Upper lobe of right lung (tissue), 1 donor: Measurements from ENCODE around the gene AGTR1. TPM values are rescaled to one million over a fixed set of nuclear protein-coding genes. Genes with fewer than 3 reads are reported as not detected.

Source experiments
- ATAC-seq: fragments of 200-7000 bp; cut with Tn5 transposase; one replicate; pipeline ENCODE4 v1.9.1; 2020; ENCODE audit warnings: mild to moderate bottlenecking, moderate library complexity
- DNase-seq: peaks from one replicate; pipeline ENCODE4 v3.0.0-alpha.2; 2020
- H3K27ac ChIP-seq: fragments of 200-600 bp; one replicate; pipeline ENCODE4 v1.8.0; 2022
- H3K27me3 ChIP-seq: fragments of 200-600 bp; one replicate; pipeline ENCODE4 v1.8.0; 2022; ENCODE audit warnings: mild to moderate bottlenecking
- H3K36me3 ChIP-seq: fragments of 200-600 bp; one replicate; pipeline ENCODE4 v1.8.0; 2022
- H3K4me1 ChIP-seq: fragments of 200-600 bp; one replicate; pipeline ENCODE4 v1.8.0; 2022
- H3K4me3 ChIP-seq: fragments of 200-600 bp; one replicate; pipeline ENCODE4 v1.8.0; 2022; ENCODE audit warnings: mild to moderate bottlenecking
- H3K9me3 ChIP-seq: fragments of 200-600 bp; one replicate; pipeline ENCODE4 v1.8.0; 2022
- CTCF ChIP-seq: fragments of 200-600 bp; IDR thresholded peaks from one replicate; pipeline ENCODE4 v1.8.0; 2022; ENCODE audit warnings: antibody characterized with exemption
- intact Hi-C: fragments of 100-400 bp; cut with DNase I; formaldehyde crosslinking; loops from one replicate; pipeline ENCODE4 v1.11.0; 2022
- total RNA-seq: library from RNA; stranded (reverse); fragmentation: NEBNext Ultra II Directional; extraction: Animal tissue kit (Norgen Biotek cat#: 25700); gene quantifications from one replicate; pipeline ENCODE4 v1.2.1, GENCODE V29; 2021
- donor health status: DM: no; HTN: yes; CAD: no; lungs with severe emphysema.

Gene AGTR1
- total RNA-seq, 1 donor from 2014 or later = 7.8 TPM

GRCh38 chr3:148659512-148659911 lies 38.2 kb upstream of the AGTR1 start:
- Histone ChIP-seq H3K4me3 (no peak overlapping the region), H3K9me3 (no peaks in the 10 kb centered on the region), H3K27ac (no peak overlapping the region), H3K36me3 (no peaks in the 10 kb centered on the region), H3K27me3 (no peaks in the 10 kb centered on the region), H3K4me1 (no peaks in the 10 kb centered on the region)
- intact Hi-C loops = no loop called here
- no peak for ATAC-seq
- no peak for TF ChIP-seq CTCF
- DNase-seq = no peak

- no peak for TF ChIP-seq CTCF
- intact Hi-C loops = no loop called here
- H3K9me3 ChIP-seq = no peaks in the 10 kb centered on the region
- no peaks in the 10 kb centered on the region for H3K36me3 ChIP-seq
- no peaks in the 10 kb centered on the region for H3K27me3 ChIP-seq
- H3K27ac ChIP-seq = no peak overlapping the region
- no peak overlapping the region for H3K4me3 ChIP-seq
- ATAC-seq (no peak), DNase-seq (no peak)
- H3K4me1 ChIP-seq = no peaks in the 10 kb centered on the region
Observed at GRCh38 chr3:148680289-148680688, 17.4 kb upstream of the AGTR1 start.

GRCh38 chr3:148681080-148681479 lies 16.6 kb upstream of the AGTR1 start:
- H3K4me1 ChIP-seq = no peaks in the 10 kb centered on the region
- no peaks in the 10 kb centered on the region for H3K9me3 ChIP-seq
- no peak overlapping the region for H3K4me3 ChIP-seq
- intact Hi-C loops = no loop called here
- ATAC-seq = no peak
- no peak for DNase-seq
- H3K27ac ChIP-seq = no peak overlapping the region
- H3K36me3 ChIP-seq = no peaks in the 10 kb centered on the region
- no peaks in the 10 kb centered on the region for H3K27me3 ChIP-seq
- no peak for TF ChIP-seq CTCF

- H3K9me3 ChIP-seq = no peaks in the 10 kb centered on the region
- no peaks in the 10 kb centered on the region for H3K4me1 ChIP-seq
- TF ChIP-seq CTCF = no peak
- H3K27me3 ChIP-seq = no peaks in the 10 kb centered on the region
- DNase-seq (no peak), ATAC-seq (no peak)
- no peak overlapping the region for H3K4me3 ChIP-seq
- no peak overlapping the region for H3K27ac ChIP-seq
- no peaks in the 10 kb centered on the region for H3K36me3 ChIP-seq
- intact Hi-C loops = no loop called here
Observed at GRCh38 chr3:148682997-148683396, 14.7 kb upstream of the AGTR1 start.

- no peaks in the 10 kb centered on the region for H3K27me3 ChIP-seq
- no peak for DNase-seq
- intact Hi-C loops = no loop called here
- no peak overlapping the region for H3K27ac ChIP-seq
- no peak for TF ChIP-seq CTCF
- no peaks in the 10 kb centered on the region for H3K36me3 ChIP-seq
- ATAC-seq = no peak
- H3K4me3 ChIP-seq = no peak overlapping the region
- H3K4me1 ChIP-seq = no peaks in the 10 kb centered on the region
- H3K9me3 ChIP-seq = no peaks in the 10 kb centered on the region
Observed at GRCh38 chr3:148694116-148694515, 3.6 kb upstream of the AGTR1 start.

GRCh38 chr3:148698190-148698810 lies 597 bp downstream of the AGTR1 start:
- peak overlapping the region; percentile 46 for H3K4me3 ChIP-seq
- peaks cover 8% of the 10 kb centered on the region for H3K27me3 ChIP-seq
- H3K36me3 ChIP-seq = no peaks in the 10 kb centered on the region
- TF ChIP-seq CTCF = no peak
- H3K4me1 ChIP-seq = no peaks in the 10 kb centered on the region
- intact Hi-C loops = no loop called here
- DNase-seq (no peak), ATAC-seq (no peak)
- H3K27ac ChIP-seq = peak overlapping the region; percentile 20
- no peaks in the 10 kb centered on the region for H3K9me3 ChIP-seq
